Retinal pigment epithelial cell (primary cell): ENCODE data around the gene HECTD4.

ENCODE experiments used
- DNase-seq: peaks from one replicate; pipeline ENCODE4 v3.0.0-alpha.2; 2010; ENCODE audit warnings: low read depth
- H3K4me3 ChIP-seq: 2 replicates; pipeline ENCODE4 v1.5.1; 2011; ENCODE audit warnings: mild to moderate bottlenecking, low read length, control low read depth, moderate library complexity
- CTCF ChIP-seq: conservative IDR thresholded peaks from 2 replicates; pipeline ENCODE4 v1.5.1; 2011; ENCODE audit warnings: low read depth, low read length, control low read depth, inconsistent platforms

The HECTD4 gene

GRCh38 chr12:112361271-112361670 is 21.0 kb downstream of the HECTD4 start:
- no peak for TF ChIP-seq CTCF
- H3K4me3 ChIP-seq, result no peak overlapping the region
- DNase-seq, result no peak

GRCh38 chr12:112359290-112359689 is 22.9 kb downstream of the HECTD4 start:
- TF ChIP-seq CTCF, result no peak
- no peak for DNase-seq
- no peak overlapping the region for H3K4me3 ChIP-seq

GRCh38 chr12:112357214-112357613 is 25.0 kb downstream of the HECTD4 start:
- TF ChIP-seq CTCF, result no peak
- no peak overlapping the region for H3K4me3 ChIP-seq

GRCh38 chr12:112354399-112354798 is 27.8 kb downstream of the HECTD4 start:
- no peak overlapping the region for H3K4me3 ChIP-seq
- DNase-seq, result no peak
- TF ChIP-seq CTCF, result no peak

More at GRCh38 chr12:112357214-112357613, 25.0 kb downstream of the HECTD4 start:
- DNase-seq, result no peak

- no peak for TF ChIP-seq CTCF
- no peak for DNase-seq
These were observed 28.8 kb downstream of the HECTD4 start for GRCh38 chr12:112353393-112353792.

GRCh38 chr12:112352921-112353320 is 29.3 kb downstream of the HECTD4 start:
- no peak for DNase-seq
- no peak overlapping the region for H3K4me3 ChIP-seq
- TF ChIP-seq CTCF, result no peak

More at GRCh38 chr12:112353393-112353792, 28.8 kb downstream of the HECTD4 start:
- H3K4me3 ChIP-seq, result no peak overlapping the region

- no peak overlapping the region for H3K4me3 ChIP-seq
- no peak for TF ChIP-seq CTCF
- DNase-seq, result no peak
These were observed 31.3 kb downstream of the HECTD4 start for GRCh38 chr12:112350593-112351592.
